Measurements from ENCODE around the gene PAX6. TPM values are rescaled to one million over a fixed set of nuclear protein-coding genes. Genes with fewer than 3 reads are reported as not detected.

The PAX6 gene
- total RNA-seq, 4 donors from 2014 or later = not detected

DNA sequence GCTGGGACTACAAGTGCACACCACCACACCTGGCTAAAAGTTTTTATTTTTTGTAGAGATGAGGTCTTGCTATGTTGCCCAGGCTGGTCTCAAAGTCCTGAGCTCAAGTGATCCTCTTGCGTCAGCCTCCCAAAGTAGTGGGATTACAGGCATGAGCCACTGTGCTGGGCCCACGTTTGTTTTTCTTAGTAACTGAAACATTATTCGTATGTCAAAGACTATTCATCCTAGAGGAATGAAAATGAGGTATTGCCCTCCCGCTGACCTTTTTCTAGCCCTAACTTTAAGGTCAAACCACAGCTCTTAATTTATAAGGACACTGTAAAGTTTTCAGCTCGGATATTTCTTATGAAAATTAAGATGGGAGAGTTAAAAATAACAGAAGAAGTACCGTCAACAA is 33.2 kb upstream of the PAX6 start:
- TF ChIP-seq, protein P1, sequence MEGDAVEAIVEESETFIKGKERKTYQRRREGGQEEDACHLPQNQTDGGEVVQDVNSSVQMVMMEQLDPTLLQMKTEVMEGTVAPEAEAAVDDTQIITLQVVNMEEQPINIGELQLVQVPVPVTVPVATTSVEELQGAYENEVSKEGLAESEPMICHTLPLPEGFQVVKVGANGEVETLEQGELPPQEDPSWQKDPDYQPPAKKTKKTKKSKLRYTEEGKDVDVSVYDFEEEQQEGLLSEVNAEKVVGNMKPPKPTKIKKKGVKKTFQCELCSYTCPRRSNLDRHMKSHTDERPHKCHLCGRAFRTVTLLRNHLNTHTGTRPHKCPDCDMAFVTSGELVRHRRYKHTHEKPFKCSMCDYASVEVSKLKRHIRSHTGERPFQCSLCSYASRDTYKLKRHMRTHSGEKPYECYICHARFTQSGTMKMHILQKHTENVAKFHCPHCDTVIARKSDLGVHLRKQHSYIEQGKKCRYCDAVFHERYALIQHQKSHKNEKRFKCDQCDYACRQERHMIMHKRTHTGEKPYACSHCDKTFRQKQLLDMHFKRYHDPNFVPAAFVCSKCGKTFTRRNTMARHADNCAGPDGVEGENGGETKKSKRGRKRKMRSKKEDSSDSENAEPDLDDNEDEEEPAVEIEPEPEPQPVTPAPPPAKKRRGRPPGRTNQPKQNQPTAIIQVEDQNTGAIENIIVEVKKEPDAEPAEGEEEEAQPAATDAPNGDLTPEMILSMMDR (IDR thresholded peaks at IDR 0.05; ENCODE audit: low read depth) = no peak

DNA sequence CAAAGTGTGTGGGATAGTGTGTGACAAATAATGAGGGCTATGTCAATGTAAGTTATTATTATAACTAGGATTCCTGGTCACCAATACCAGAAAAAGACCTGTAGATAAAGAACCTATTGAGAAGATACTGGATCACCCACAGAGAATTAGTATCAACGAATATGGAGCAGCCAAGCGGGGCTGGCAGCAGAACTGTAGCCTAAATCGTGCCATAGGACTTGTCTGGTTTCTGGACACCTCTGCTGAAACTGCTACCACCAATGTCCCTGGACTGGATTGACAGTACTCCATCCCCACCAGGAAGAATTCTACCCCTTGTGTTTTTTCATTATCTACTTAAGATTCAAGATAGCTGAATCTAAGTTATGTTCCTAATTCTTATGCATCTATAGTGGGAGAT is 30.3 kb upstream of the PAX6 start:
- TF ChIP-seq, protein P1 (IDR thresholded peaks at IDR 0.05; ENCODE audit: low read depth) = no peak

DNA sequence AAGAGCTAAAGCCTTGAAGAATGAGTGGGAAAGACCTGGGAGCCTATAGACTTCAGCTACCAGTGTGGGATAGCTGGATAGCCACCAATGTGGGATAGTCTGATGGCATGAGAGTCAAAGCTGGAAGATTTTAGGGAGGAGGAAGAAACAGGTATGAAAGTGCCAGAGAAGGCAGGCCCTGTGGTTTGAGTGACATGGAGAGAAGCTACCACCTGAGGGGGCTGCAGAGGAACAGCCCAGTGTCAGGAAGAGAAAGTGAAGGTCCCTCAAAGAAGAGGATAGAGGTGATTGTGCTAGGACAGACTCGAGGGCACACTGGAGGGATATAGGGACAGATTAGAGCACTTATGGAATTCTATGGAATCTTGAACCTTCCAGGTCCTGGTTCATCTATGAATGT is 23.1 kb upstream of the PAX6 start:
- TF ChIP-seq, protein P1 (IDR thresholded peaks at IDR 0.05; ENCODE audit: low read depth) = no peak

DNA sequence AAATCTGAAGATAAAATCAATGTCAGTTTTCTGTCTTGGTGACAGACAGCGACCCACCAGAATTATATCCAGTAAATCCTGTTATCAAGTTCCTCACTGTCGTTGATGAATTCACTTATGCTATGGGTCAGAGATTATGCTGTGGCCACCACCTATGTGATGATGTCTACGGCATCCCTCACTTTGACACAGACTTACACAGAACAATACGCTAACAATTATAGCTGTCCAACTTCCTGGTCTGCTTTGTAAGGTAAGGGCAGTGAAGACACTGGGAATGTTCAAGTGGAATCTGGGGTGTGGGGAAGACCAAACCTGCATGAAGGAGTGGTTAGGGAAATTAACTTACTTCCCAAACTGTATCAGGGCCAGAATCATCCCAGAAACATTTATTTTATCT is 19.3 kb upstream of the PAX6 start:
- TF ChIP-seq, protein P1 (IDR thresholded peaks at IDR 0.05; ENCODE audit: low read depth) = no peak

DNA sequence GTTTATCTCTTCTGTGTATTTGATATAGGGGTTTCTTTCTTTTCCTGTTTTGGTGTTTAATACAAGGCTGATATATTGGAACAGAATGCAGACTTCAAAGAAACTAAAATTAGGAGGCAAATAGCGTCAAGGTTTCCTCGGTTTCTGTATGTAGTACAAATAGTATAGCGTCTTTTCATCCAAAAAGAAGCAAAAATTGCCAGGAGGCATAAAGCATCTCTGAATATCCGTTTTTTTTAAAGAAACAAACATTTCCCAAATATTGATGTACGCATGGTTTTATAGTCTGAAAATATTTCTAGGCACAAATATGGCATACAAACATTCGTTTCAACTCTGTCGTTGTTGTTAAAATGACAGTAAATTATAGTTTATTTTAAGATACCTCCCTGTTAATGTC is 17.1 kb upstream of the PAX6 start:
- TF ChIP-seq, protein P1 (IDR thresholded peaks at IDR 0.05; ENCODE audit: low read depth) = no peak

DNA sequence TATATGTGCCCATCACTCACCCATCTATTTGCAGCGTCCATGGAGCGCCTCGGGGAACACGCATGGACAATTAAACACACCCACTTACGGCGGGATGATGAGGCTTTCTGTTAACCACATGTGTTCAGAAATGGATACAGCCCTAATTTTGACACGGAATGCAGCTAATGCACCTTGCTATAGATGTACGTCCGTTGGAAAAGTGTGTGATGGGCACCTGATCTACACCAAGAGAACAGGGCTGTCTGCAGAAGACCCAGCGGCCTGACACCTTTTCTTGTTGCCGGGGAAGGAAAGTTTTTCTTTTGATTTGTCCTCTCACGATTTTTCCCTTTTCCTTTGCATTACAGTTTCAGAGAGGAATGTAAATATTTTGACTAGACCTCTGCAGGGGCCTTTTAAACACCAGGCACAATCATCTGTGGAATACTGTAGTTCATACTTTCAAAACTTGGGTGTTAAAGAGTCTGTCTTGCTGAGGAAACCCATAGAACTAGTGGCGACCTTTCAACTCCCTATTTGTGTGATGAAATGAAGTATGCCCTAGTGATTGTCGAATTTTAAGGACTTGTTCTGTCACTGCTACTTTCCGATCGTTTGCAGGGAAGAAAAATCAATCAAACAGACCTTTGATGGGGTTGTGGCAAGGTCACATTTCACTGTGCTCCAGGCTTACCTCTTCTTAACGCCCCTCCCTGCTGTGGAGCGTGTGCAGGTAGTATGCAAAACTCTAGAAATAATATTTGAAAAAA is 16.5 kb upstream of the PAX6 start:
- TF ChIP-seq, protein P1 (IDR thresholded peaks at IDR 0.05; ENCODE audit: low read depth) = no peak

DNA sequence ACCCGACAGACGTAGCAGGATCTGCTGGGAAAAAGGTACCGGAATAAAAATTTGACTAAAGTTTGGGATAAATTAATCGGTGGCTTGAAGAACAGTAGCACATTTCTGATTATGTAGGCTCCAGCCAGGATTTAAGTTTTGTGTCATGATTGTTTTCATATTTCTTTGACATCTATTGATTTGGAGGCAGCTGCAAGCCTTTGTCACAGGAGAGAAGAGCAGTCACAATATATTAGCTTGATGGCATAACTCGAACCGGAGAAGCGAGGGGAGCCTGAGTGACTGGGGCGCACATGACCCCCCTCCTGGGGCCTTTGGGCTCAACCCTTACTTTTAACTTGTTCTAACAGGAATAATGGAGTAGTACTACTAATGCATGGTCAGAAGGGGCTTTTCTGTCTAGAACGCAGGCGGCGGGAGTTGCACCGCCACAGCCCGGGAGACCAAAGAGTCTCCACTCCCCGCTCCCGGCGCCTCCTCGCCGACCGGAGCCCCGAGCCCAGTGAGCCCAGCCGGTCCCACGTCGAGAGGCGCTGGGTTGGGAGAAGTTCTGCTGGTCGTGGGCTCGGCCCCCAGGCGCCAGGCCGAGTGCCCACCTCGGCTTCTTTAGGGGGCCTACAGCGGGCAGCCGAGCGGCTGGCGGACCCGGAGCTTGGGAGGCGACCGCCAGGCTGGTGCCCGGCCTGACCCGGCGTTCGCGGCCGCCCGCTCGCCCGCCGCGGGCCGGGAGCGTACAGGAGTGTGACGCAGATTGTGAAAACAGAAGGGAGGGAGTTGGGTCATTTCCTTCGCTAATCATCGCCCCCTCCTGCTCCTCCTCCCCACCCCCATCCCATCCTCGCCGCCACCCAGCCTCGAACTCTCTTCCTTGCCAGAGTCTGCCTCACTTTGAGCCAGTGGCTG is 15.7 kb upstream of the PAX6 start:
- TF ChIP-seq, protein P1 (IDR thresholded peaks at IDR 0.05; ENCODE audit: low read depth) = no peak
